GM12878 (cell line): Measurements from ENCODE around the gene NAA38. TPM values are rescaled to one million over a fixed set of nuclear protein-coding genes. Genes with fewer than 3 reads are reported as not detected.
A peak's percentile ranks its signal among the peaks of the same experiment; 100 is the strongest.

Experiments used
- ATAC-seq: fragments of 200-7000 bp; cut with Tn5 transposase; 3 replicates; pipeline ENCODE4 v1.9.1; 2020; ENCODE audit warnings: mild to moderate bottlenecking, moderate library complexity
- BruUV-seq: library from RNA; stranded (reverse); fragments of 400-500 nt; replicated peaks from 2 replicates; lab custom pipeline; 2021; lab: Mats Ljungman, UMichigan
- CTCF ChIA-PET: fragments of 300-600 bp; sonication (Branson Sonifier 250); formaldehyde crosslinking; extraction: SDS; loops from one replicate; lab custom pipeline; 2021; ENCODE audit warnings: inconsistent platforms; lab: Yijun Ruan, JAX
- POLR2A ChIA-PET: fragments of 350-600 bp; formaldehyde crosslinking; extraction: SDS; loops from one replicate; lab custom pipeline; 2021; ENCODE audit warnings: inconsistent platforms; lab: Charles Lee
- RAD21 ChIA-PET: fragments of 300-600 bp; sonication (Branson Sonifier 250); formaldehyde crosslinking; loops from one replicate; lab custom pipeline; 2023; ENCODE audit warnings: antibody characterized with exemption; ENCODE audit not compliant: unreplicated experiment; lab: Charles Lee
- SMC1A ChIA-PET: fragments of 300-600 bp; sonication (Branson Sonifier 250); formaldehyde crosslinking; loops from one replicate; lab custom pipeline; 2023; ENCODE audit not compliant: unreplicated experiment, uncharacterized antibody; lab: Charles Lee
- DNase-seq: peaks from one replicate; pipeline ENCODE4 v3.0.0-alpha.2; 2011; ENCODE audit warnings: low read depth, low spot score
- FAIRE-seq: peaks from 3 replicates; lab custom pipeline; 2011; peaks lifted over from hg19 to GRCh38; lab: Jason Lieb, UNC
- H2AFZ ChIP-seq: 2 replicates; pipeline ENCODE4 v1.6.0; 2011; ENCODE audit warnings: low read depth, low read length, control low read depth; ENCODE audit not compliant: control insufficient read depth
- H3K27ac ChIP-seq: 2 replicates; pipeline ENCODE4 v1.5.1; 2011; ENCODE audit warnings: control low read depth; ENCODE audit not compliant: control insufficient read depth, insufficient read depth
- H3K27me3 ChIP-seq, 2 experiments: replicated peaks in 1 of 2; 2 replicates each; pipeline versions ENCODE4 v1.6.0 to v1.6.1; 2011; ENCODE audit warnings: low read length in 1 of 2; ENCODE audit not compliant: control insufficient read depth in 2 of 2, insufficient read depth in 2 of 2
- H3K36me3 ChIP-seq, 2 experiments: 2 replicates each; pipeline ENCODE4 v1.5.1; 2011; ENCODE audit warnings: low read length in 1 of 2; ENCODE audit not compliant: control insufficient read depth in 2 of 2, insufficient read depth in 2 of 2
- H3K4me1 ChIP-seq: 2 replicates; pipeline ENCODE4 v1.6.1; 2011; ENCODE audit warnings: mild to moderate bottlenecking, low read length, moderate library complexity, mixed read lengths; ENCODE audit not compliant: control insufficient read depth, insufficient read depth
- H3K4me2 ChIP-seq: 2 replicates; pipeline ENCODE4 v1.6.0; 2011; ENCODE audit warnings: control low read depth; ENCODE audit not compliant: control insufficient read depth, insufficient read depth
- H3K4me3 ChIP-seq: fragments of 200-600 bp; sonication (generic); 2 replicates; pipeline ENCODE4 v1.5.1; 2016
- H3K79me2 ChIP-seq: 2 replicates; pipeline ENCODE4 v1.6.0; 2011; ENCODE audit warnings: low read length; ENCODE audit not compliant: control insufficient read depth, insufficient read depth
- H3K9ac ChIP-seq: 2 replicates; pipeline ENCODE4 v1.8.0; 2011; ENCODE audit warnings: low read length, control low read depth, mixed read lengths; ENCODE audit not compliant: control insufficient read depth, insufficient read depth
- H3K9me3 ChIP-seq: replicated peaks from 3 replicates; pipeline ENCODE4 v1.5.1; 2011; ENCODE audit warnings: mild to moderate bottlenecking, low read length; ENCODE audit not compliant: control insufficient read depth, insufficient read depth
- H4K20me1 ChIP-seq: 2 replicates; pipeline ENCODE4 v1.6.0; 2011; ENCODE audit not compliant: control insufficient read depth, insufficient read depth
- CBX3 ChIP-seq: fragments of 200-600 bp; sonication (generic); IDR thresholded peaks from 2 replicates; pipeline ENCODE4 v1.6.1; 2016; ENCODE audit warnings: low read depth, borderline replicate concordance
- CTCF ChIP-seq, 3 experiments: IDR thresholded peaks in 2 of 3; conservative IDR thresholded peaks in 1 of 3; 2 replicates each; pipeline ENCODE4 v1.5.1; 2011; ENCODE audit warnings: low read depth in 3 of 3, low read length in 3 of 3, mild to moderate bottlenecking in 3 of 3, control low read depth in 2 of 3, moderate library complexity in 2 of 3, inconsistent platforms in 1 of 3, mixed read lengths in 1 of 3; ENCODE audit not compliant: control insufficient read depth in 2 of 3, insufficient read depth in 1 of 3; ENCODE audit errors: extremely low read depth in 1 of 3
- EGR1 ChIP-seq, 2 experiments: IDR thresholded peaks; 1 replicate in 1 of 2; 2 replicates in 1 of 2; pipeline ENCODE4 v1.6.1; 2011 to 2012; ENCODE audit warnings: low read depth in 2 of 2, low read length in 2 of 2, borderline replicate concordance in 1 of 2, mild to moderate bottlenecking in 1 of 2, moderate library complexity in 1 of 2
- FOXM1 ChIP-seq: IDR thresholded peaks from 2 replicates; pipeline ENCODE4 v1.6.1; 2012; ENCODE audit warnings: low read depth, mild to moderate bottlenecking, inconsistent platforms, low read length, moderate library complexity
- JUND ChIP-seq: IDR thresholded peaks from 2 replicates; pipeline ENCODE4 v1.6.1; 2012; ENCODE audit warnings: low read depth, mild to moderate bottlenecking, low read length, improper control_type of control experiment, moderate library complexity
- POLR2AphosphoS2 ChIP-seq: IDR thresholded peaks from 2 replicates; pipeline ENCODE4 v1.6.1; 2011; ENCODE audit warnings: low read depth, mild to moderate bottlenecking, low read length, improper control_type of control experiment, moderate library complexity
- POLR2AphosphoS5 ChIP-seq: IDR thresholded peaks from 2 replicates; pipeline ENCODE4 v1.6.1; 2011; ENCODE audit warnings: mild to moderate bottlenecking, low read length, inconsistent platforms
- RAD21 ChIP-seq: IDR thresholded peaks from 2 replicates; pipeline ENCODE4 v1.6.1; 2011; ENCODE audit warnings: mild to moderate bottlenecking, low read depth, low read length, moderate library complexity; ENCODE audit not compliant: insufficient read depth
- RCOR1 ChIP-seq: conservative IDR thresholded peaks from 2 replicates; pipeline ENCODE4 v1.6.1; 2012; ENCODE audit warnings: low read depth, low read length, improper control_type of control experiment
- SKIL ChIP-seq: fragments of 450-650 bp; IDR thresholded peaks from 2 replicates; pipeline ENCODE4 v1.6.1; 2017; ENCODE audit warnings: mild to moderate bottlenecking, low read depth, inconsistent platforms; ENCODE audit not compliant: poor library complexity, severe bottlenecking
- SMC3 ChIP-seq: IDR thresholded peaks from 2 replicates; pipeline ENCODE4 v1.6.1; 2011; ENCODE audit warnings: low read length, improper control_type of control experiment, borderline replicate concordance
- SREBF2 ChIP-seq: IDR thresholded peaks from 2 replicates; pipeline ENCODE4 v1.6.1; 2012; ENCODE audit warnings: mild to moderate bottlenecking, low read length
- STAT1 ChIP-seq: fragments of 450-650 bp; conservative IDR thresholded peaks from 2 replicates; pipeline ENCODE4 v1.6.1; 2014; ENCODE audit warnings: antibody characterized with exemption, mild to moderate bottlenecking
- ZNF622 ChIP-seq: fragments of 450-650 bp; IDR thresholded peaks from 2 replicates; pipeline ENCODE4 v1.6.1; 2017; ENCODE audit warnings: mild to moderate bottlenecking, inconsistent platforms
- WGBS: methylation state at CpG from one replicate; pipeline ENCODE4 v1.1.6; 2016; ENCODE audit warnings: low lambda C conversion rate; ENCODE audit not compliant: insufficient replicate concordance, insufficient coverage; ENCODE audit errors: missing lambda C conversion rate; 5-methylcytosine and 5-hydroxymethylcytosine counted together
- in situ Hi-C: fragments of 300-500 bp; cut with MboI; formaldehyde crosslinking; loops from 9 replicates; pipeline ENCODE4 v1.14.3; 2018; ENCODE audit warnings: mixed read lengths
- intact Hi-C: fragments of 100-400 bp; cut with micrococcal nuclease; formaldehyde crosslinking; loops from one replicate; pipeline ENCODE4 v1.14.2; 2022; ENCODE audit not compliant: unreplicated experiment
- polyA plus RNA-seq, 11 experiments: library from polyadenylated mRNA; depleted of rRNA in 4 of 11; unstranded in 6 of 11; stranded (reverse) in 5 of 11; fragments of >200 nt; fragmentation: Nextera tagmentation in 4 of 11; fragmentation: Illumina TruSeq in 1 of 11; extraction: Ambion mirVana in 4 of 11; extraction: Trizol in 1 of 11; gene quantifications; 1 replicate in 1 of 11; 2 replicates in 10 of 11; pipeline versions ENCODE4 v1.2.1 to v1.2.3, GENCODE V29; 2011 to 2016; ENCODE audit warnings: inconsistent platforms in 2 of 11, missing spikeins in 2 of 11, low read depth in 1 of 11
- total RNA-seq, 4 experiments: library from RNA; depleted of rRNA in 3 of 4; stranded (reverse); fragments of >200 nt in 3 of 4; fragmentation: Illumina TruSeq in 1 of 4; extraction: Trizol in 1 of 4; gene quantifications; 2 replicates each; pipeline versions ENCODE4 v1.2.1 to v1.2.3, GENCODE V29; 2013 to 2021

The NAA38 gene
- total and polyA plus RNA-seq, 10 of the 15 experiments (the other 5 are each of a cell fraction or from before 2014, with no cell fraction given) = 31.5 to 337 (median 215) TPM

GRCh38 chr17:7903154-7904103 is 46.1 kb upstream of the NAA38 start (continued):
- TF ChIP-seq SREBF2 = no peak
- no peak for TF ChIP-seq POLR2AphosphoS5
- no peak for TF ChIP-seq RCOR1
- TF ChIP-seq STAT1 = no peak
- no peak for TF ChIP-seq FOXM1
- TF ChIP-seq SKIL = no peak
- TF ChIP-seq JUND = no peak

- Histone ChIP-seq H3K27ac (no peak overlapping the region), H3K4me3 (no peak overlapping the region), H2AFZ (no peak overlapping the region), H3K36me3 (peaks cover 31 to 52% of the 10 kb centered on the region in 2 experiments), H3K9ac (no peak overlapping the region), H3K27me3 (no peaks in the 10 kb centered on the region), H3K4me2 (no peak overlapping the region), H3K4me1 (no peaks in the 10 kb centered on the region), H3K9me3 (no peaks in the 10 kb centered on the region), H3K79me2 (no peaks in the 10 kb centered on the region), H4K20me1 (no peaks in the 10 kb centered on the region)
- BruUV-seq = no TSS peak
- SMC1A ChIA-PET = interaction anchor here (0.7 to 2.8 kb wide), 4 partner anchors 33 to 247 kb away, joined by 3 to 12 read pairs (median 8); partner anchors contain the start of gene ATP1B2
- 42% methylated on average over 6 of the region's 6 CpGs for whole genome bisulfite sequencing
- POLR2A ChIA-PET = interaction anchor here (1.1 kb wide), 1 partner anchor 18 kb away, joined by 4 read pairs; no protein-coding TSS in a partner anchor
- peak; percentile 56 for FAIRE-seq
- RAD21 ChIA-PET = interaction anchor here (0.6 to 0.7 kb wide), 2 partner anchors 14 to 133 kb away, joined by 3 read pairs; no protein-coding TSS in a partner anchor
- ATAC-seq = peak; percentile 35; the same call in 1 of the 3 replicates
- no peak for DNase-seq
- intact Hi-C loops (loop anchor here (5.0 kb wide), 1 partner anchor 35 kb away; no protein-coding TSS in a partner anchor), in situ Hi-C loops (no loop called here)
- peak in 2 of 3 experiments; percentile 31 to 34; a peak in 5 of 6 replicates for TF ChIP-seq CTCF (IDR thresholded peaks at IDR 0.05 in 2 of 3, conservative IDR thresholded peaks at IDR 0.05 in 1 of 3; ENCODE audit: control insufficient read depth in 2 of 3, extremely low read depth in 1 of 3, insufficient read depth in 1 of 3, low read depth in 3 of 3, low read length in 3 of 3)
- TF ChIP-seq SMC3 = peak; percentile 35; the same call in 1 of the 2 replicates
- peak; percentile 54 for TF ChIP-seq RAD21
- TF ChIP-seq POLR2AphosphoS2 = no peak
- no peak for TF ChIP-seq EGR1 (IDR thresholded peaks at IDR 0.05; ENCODE audit: borderline replicate concordance in 1 of 2, low read depth in 2 of 2, low read length in 2 of 2)
- TF ChIP-seq ZNF622 = no peak
- TF ChIP-seq CBX3 = no peak
- CTCF ChIA-PET = interaction anchor here (0.9 to 1.7 kb wide), 9 partner anchors 29 to 163 kb away, joined by 3 to 5 read pairs (median 4); partner anchors contain the start of gene NAA38
These were observed 40.4 kb upstream of the NAA38 start for GRCh38 chr17:7897773-7898172.
